ENCODE results near the gene FOXL3. TPM values are rescaled to one million over a fixed set of nuclear protein-coding genes. Genes with fewer than 3 reads are reported as not detected.

FOXL3 gene
- polyA plus RNA-seq, 1 of the 3 experiments (the other 2 are of a cell fraction) = not detected

DNA sequence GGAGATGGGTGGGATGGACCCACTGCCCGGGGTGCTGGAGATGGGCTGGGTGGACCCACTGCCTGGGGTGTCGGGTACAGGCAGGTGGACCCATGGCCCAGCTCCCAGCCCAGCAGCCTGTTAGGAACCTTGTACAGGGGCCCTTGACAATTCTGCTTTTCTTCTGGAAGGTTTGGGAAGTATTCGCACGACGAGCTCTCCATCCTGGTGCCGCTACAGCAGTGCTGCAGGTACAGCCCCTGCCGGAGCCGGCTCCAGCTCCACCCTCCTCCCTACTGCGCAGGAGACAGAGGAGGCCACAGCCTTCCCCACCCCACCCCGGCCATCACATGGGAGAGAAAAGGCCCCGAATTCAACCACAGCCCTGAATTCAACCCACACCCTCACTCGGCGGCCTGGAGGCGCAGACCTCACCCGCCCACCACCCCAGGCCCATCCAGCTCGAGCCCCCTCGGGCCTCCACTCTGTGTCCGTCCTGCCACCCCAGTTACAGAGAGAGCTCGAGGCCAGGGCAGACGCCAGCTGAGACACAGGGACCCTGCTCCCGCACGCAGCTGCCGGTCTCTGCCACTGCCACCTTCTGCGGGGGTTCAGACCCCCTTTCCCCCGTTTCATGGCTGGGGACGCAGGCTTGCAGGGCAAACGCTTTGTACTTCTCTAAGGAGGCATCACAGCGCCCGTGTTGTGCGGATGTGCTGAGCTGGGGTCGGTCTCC is 31.3 kb upstream of the FOXL3 start:
- no peak for DNase-seq
- Histone ChIP-seq H3K36me3 (replicated peaks in 1 of 2; ENCODE audit: control insufficient read depth in 1 of 2, insufficient read depth in 2 of 2, low read length in 1 of 2) (peaks cover 0 to 5% of the 10 kb centered on the region in 2 experiments), H3K9me3 (0 out of 2 replicates have a peak, but pooled peaks cover 6% of the 10 kb centered on the region), H2AFZ (ENCODE audit: low read depth) (no peak overlapping the region), H3K27ac (ENCODE audit: low read depth in 2 of 2, low read length in 1 of 2) (no peak overlapping the region), H3F3A (replicated peaks; ENCODE audit: insufficient read depth) (peaks cover 12% of the 10 kb centered on the region), H3K4me2 (no peak overlapping the region), H3K79me2 (ENCODE audit: insufficient read depth) (no peaks in the 10 kb centered on the region), H3K9me2 (no peaks in the 10 kb centered on the region), H3K4me3 (ENCODE audit: low read depth in 2 of 2, low read length in 1 of 2) (no peak overlapping the region), H3K9ac (no peak overlapping the region), H3K27me3 (ENCODE audit: insufficient read depth) (no peaks in the 10 kb centered on the region), H4K20me1 (ENCODE audit: insufficient read depth) (no peaks in the 10 kb centered on the region), H3K4me1 (ENCODE audit: control insufficient read depth in 1 of 2, insufficient read depth in 2 of 2, low read depth in 1 of 2, low read length in 1 of 2) (no peaks in the 10 kb centered on the region)
- 82% methylated on average over 24 of the region's 31 CpGs for WGBS (ENCODE audit: low lambda C conversion rate)
- ChIA-PET CTCF (no interaction called here), POLR2A (no interaction called here)
- TF ChIP-seq, protein P1, sequence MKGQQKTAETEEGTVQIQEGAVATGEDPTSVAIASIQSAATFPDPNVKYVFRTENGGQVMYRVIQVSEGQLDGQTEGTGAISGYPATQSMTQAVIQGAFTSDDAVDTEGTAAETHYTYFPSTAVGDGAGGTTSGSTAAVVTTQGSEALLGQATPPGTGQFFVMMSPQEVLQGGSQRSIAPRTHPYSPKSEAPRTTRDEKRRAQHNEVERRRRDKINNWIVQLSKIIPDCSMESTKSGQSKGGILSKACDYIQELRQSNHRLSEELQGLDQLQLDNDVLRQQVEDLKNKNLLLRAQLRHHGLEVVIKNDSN (IDR thresholded peaks at IDR 0.05; ENCODE audit: borderline replicate concordance, low read depth) = no peak
- no peak for TF ChIP-seq NRF1 (IDR thresholded peaks at IDR 0.05; ENCODE audit: low read depth, low read length)

GRCh38 chr7:259191-259505 is 30.8 kb upstream of the FOXL3 start:
- H3K4me3 ChIP-seq (ENCODE audit: low read depth in 2 of 2, low read length in 1 of 2) = no peak overlapping the region
- 0 out of 2 replicates have a peak, but pooled peaks cover 6% of the 10 kb centered on the region for H3K9me3 ChIP-seq
- H3K36me3 ChIP-seq (replicated peaks in 1 of 2; ENCODE audit: control insufficient read depth in 1 of 2, insufficient read depth in 2 of 2, low read length in 1 of 2) = peaks cover 0 to 5% of the 10 kb centered on the region in 2 experiments
- H3K4me1 ChIP-seq (ENCODE audit: control insufficient read depth in 1 of 2, insufficient read depth in 2 of 2, low read depth in 1 of 2, low read length in 1 of 2) = no peaks in the 10 kb centered on the region
- POLR2A ChIA-PET = no interaction called here
- H3K4me2 ChIP-seq = no peak overlapping the region
- H3F3A ChIP-seq (replicated peaks; ENCODE audit: insufficient read depth) = peaks cover 13% of the 10 kb centered on the region
- H3K79me2 ChIP-seq (ENCODE audit: insufficient read depth) = no peaks in the 10 kb centered on the region
- H3K9ac ChIP-seq = no peak overlapping the region
- H3K9me2 ChIP-seq = no peaks in the 10 kb centered on the region
- CTCF ChIA-PET = interaction anchor here (0.6 kb wide), 1 partner anchor 62 kb away, joined by 3 read pairs; no protein-coding TSS in a partner anchor
- H2AFZ ChIP-seq (ENCODE audit: low read depth) = no peak overlapping the region
- H3K27me3 ChIP-seq (ENCODE audit: insufficient read depth) = no peaks in the 10 kb centered on the region
- no peaks in the 10 kb centered on the region for H4K20me1 ChIP-seq (ENCODE audit: insufficient read depth)
- 89% methylated on average over 15 of the region's 15 CpGs for WGBS (ENCODE audit: low lambda C conversion rate)
- H3K27ac ChIP-seq (ENCODE audit: low read depth in 2 of 2, low read length in 1 of 2) = no peak overlapping the region
- DNase-seq = no peak
- TF ChIP-seq, protein P1 (IDR thresholded peaks at IDR 0.05; ENCODE audit: borderline replicate concordance, low read depth) = no peak
- TF ChIP-seq GATA2 (CRISPR knock-in tag; IDR thresholded peaks at IDR 0.05) = no peak
- TF ChIP-seq EP300 (IDR thresholded peaks at IDR 0.05; ENCODE audit: borderline replicate concordance in 1 of 2, low read depth in 1 of 2, low read length in 1 of 2) = no peak
- TF ChIP-seq TEAD4 (IDR thresholded peaks at IDR 0.05; ENCODE audit: borderline replicate concordance, insufficient read depth) = no peak
- TF ChIP-seq EZH2phosphoT487 (IDR thresholded peaks at IDR 0.05; ENCODE audit: borderline replicate concordance, low read depth) = no peak
- TF ChIP-seq POLR2AphosphoS5 (IDR thresholded peaks at IDR 0.05; ENCODE audit: low read depth, low read length) = no peak
- no peak for TF ChIP-seq ZBTB33 (IDR thresholded peaks at IDR 0.05; ENCODE audit: borderline replicate concordance, low read depth)
- no peak for TF ChIP-seq MEF2A (IDR thresholded peaks at IDR 0.05; ENCODE audit: borderline replicate concordance, low read depth)
- no peak for TF ChIP-seq NFIC (IDR thresholded peaks at IDR 0.05; ENCODE audit: borderline replicate concordance)
- TF ChIP-seq, protein P2, sequence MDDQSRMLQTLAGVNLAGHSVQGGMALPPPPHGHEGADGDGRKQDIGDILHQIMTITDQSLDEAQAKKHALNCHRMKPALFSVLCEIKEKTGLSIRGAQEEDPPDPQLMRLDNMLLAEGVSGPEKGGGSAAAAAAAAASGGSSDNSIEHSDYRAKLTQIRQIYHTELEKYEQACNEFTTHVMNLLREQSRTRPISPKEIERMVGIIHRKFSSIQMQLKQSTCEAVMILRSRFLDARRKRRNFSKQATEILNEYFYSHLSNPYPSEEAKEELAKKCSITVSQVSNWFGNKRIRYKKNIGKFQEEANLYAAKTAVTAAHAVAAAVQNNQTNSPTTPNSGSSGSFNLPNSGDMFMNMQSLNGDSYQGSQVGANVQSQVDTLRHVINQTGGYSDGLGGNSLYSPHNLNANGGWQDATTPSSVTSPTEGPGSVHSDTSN (IDR thresholded peaks at IDR 0.05) = no peak
- no peak for TF ChIP-seq FOSL2 (IDR thresholded peaks at IDR 0.05; ENCODE audit: borderline replicate concordance, low read depth)
- TF ChIP-seq NRF1 (IDR thresholded peaks at IDR 0.05; ENCODE audit: low read depth, low read length) = no peak
- TF ChIP-seq, protein P3, sequence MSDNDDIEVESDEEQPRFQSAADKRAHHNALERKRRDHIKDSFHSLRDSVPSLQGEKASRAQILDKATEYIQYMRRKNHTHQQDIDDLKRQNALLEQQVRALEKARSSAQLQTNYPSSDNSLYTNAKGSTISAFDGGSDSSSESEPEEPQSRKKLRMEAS (IDR thresholded peaks at IDR 0.05; ENCODE audit: low read depth) = no peak
- TF ChIP-seq, protein P4, sequence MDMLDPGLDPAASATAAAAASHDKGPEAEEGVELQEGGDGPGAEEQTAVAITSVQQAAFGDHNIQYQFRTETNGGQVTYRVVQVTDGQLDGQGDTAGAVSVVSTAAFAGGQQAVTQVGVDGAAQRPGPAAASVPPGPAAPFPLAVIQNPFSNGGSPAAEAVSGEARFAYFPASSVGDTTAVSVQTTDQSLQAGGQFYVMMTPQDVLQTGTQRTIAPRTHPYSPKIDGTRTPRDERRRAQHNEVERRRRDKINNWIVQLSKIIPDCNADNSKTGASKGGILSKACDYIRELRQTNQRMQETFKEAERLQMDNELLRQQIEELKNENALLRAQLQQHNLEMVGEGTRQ (IDR thresholded peaks at IDR 0.05; ENCODE audit: borderline replicate concordance, low read depth, low read length) = no peak
- TF ChIP-seq TAF1 (IDR thresholded peaks at IDR 0.05; ENCODE audit: borderline replicate concordance, low read depth, low read length) = no peak
